ES-I3 (cell line): Measurements from ENCODE around the gene OBP2A.
"Not testable (repeated sequence)": the region's sequence is repeated elsewhere in the genome, so short reads cannot be mapped to it uniquely, and the experiment has no call there.

ENCODE experiments used
- H3K36me3 ChIP-seq: 2 replicates; pipeline ENCODE4 v1.6.1; 2013; ENCODE audit warnings: mild to moderate bottlenecking, low read length, control low read depth, moderate library complexity; ENCODE audit not compliant: insufficient read depth
- H3K4me1 ChIP-seq: 2 replicates; pipeline ENCODE4 v1.6.1; 2013; ENCODE audit warnings: mild to moderate bottlenecking, control low read depth, low read length; ENCODE audit not compliant: insufficient read depth
- H3K9ac ChIP-seq: 2 replicates; pipeline ENCODE4 v1.6.1; 2013; ENCODE audit warnings: low read depth, mild to moderate bottlenecking, low read length, moderate library complexity
- H3K9me3 ChIP-seq: 2 replicates; pipeline ENCODE4 v1.6.1; 2013; ENCODE audit warnings: mild to moderate bottlenecking, low read length, moderate library complexity; ENCODE audit not compliant: control insufficient read depth, insufficient read depth

The OBP2A gene

GRCh38 chr9:135526730-135527571 is 19.0 kb upstream of the OBP2A start:
- H3K36me3 ChIP-seq: no peaks in the 10 kb centered on the region
- no peaks in the 10 kb centered on the region for H3K9me3 ChIP-seq
- peaks cover 12% of the 10 kb centered on the region; the same call in 1 of the 2 replicates for H3K4me1 ChIP-seq
- peak overlapping the region; percentile 2; the same call in 1 of the 2 replicates for H3K9ac ChIP-seq

DNA sequence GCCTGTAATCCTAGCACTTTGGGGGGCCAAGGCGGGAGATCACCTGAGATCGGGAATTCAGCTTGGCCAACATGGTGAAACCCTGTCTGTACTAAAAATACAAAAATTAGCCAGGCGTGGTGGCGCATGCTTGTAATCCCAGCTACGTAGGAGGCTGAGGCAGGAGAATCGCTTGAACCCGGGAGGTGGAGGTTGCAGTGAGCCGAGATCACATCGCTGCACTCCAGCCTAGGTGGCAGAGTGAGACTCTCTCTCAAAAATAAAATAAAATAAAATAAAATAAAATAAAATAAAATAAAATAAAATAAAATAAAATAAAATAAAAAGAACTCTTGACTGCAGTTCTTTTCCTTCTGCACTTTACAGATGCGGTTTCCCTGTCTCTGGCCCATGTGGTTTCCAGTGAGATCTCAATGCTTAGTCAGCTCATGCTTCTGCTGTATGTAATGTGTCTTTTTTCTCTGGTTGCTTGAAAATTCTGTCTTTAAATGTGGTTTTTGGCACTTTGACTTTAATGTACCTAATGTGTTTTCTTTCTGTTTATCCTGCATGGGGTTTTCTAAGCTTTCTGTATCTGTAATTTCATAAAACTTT is 17.0 kb upstream of the OBP2A start:
- H3K4me1 ChIP-seq, H3K36me3 ChIP-seq, H3K9me3 ChIP-seq, H3K9ac ChIP-seq: not testable (repeated sequence)

DNA sequence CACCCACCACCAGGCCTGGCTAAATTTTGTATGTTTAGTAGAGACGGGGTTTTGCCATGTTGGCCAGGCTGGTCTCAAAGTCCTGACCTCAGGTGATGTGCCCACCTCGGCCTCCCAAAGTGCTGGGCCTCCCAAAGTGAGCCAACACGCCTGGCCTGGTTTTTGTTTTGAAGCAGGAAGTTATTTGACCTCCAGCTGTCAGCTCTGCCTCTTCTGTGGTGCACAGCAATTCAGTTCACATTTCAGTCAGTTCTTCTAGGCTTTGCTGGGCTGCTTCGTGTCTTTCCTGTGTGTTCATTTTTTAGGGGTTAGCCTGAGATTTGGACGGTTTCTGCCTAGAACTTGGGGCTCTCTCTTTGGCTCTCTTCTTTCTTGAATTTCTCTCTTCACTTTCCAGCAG is 15.8 kb upstream of the OBP2A start:
- peaks cover 6% of the 10 kb centered on the region; the same call in 1 of the 2 replicates for H3K4me1 ChIP-seq
- H3K36me3 ChIP-seq: no peaks in the 10 kb centered on the region
- H3K9ac ChIP-seq: no peak overlapping the region
- no peaks in the 10 kb centered on the region for H3K9me3 ChIP-seq

- H3K36me3 ChIP-seq: no peaks in the 10 kb centered on the region
- H3K9me3 ChIP-seq: no peaks in the 10 kb centered on the region
- peaks cover 6% of the 10 kb centered on the region; the same call in 1 of the 2 replicates for H3K4me1 ChIP-seq
- no peak overlapping the region for H3K9ac ChIP-seq
Observed at GRCh38 chr9:135531096-135531495, 14.8 kb upstream of the OBP2A start.

- Histone ChIP-seq H3K9ac (no peak overlapping the region), H3K36me3 (no peaks in the 10 kb centered on the region), H3K4me1 (no peaks in the 10 kb centered on the region), H3K9me3 (no peaks in the 10 kb centered on the region)
Observed at GRCh38 chr9:135533113-135533512, 12.8 kb upstream of the OBP2A start.

DNA sequence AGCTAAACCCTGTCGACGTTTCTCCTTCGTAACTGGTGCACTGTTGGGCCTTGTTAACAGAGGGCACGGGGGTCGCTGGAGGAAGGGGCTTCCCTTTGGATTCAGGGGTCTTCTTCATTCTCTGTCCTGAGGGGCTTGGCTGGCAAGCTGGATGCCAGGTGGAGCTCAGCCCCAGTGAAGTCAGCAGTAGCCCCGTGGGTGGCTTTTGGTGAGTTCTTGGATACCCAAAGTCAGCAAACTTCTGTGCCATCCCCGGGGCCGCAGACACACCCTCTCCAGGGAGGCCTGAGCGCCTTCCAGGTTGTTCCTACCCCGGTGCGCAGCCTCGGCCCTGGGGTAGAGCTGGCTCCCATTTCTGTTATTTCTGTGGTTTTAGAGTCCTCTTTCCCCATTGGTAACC is 12.3 kb upstream of the OBP2A start:
- Histone ChIP-seq H3K9ac (no peak overlapping the region), H3K36me3 (no peaks in the 10 kb centered on the region), H3K9me3 (no peaks in the 10 kb centered on the region), H3K4me1 (no peaks in the 10 kb centered on the region)

DNA sequence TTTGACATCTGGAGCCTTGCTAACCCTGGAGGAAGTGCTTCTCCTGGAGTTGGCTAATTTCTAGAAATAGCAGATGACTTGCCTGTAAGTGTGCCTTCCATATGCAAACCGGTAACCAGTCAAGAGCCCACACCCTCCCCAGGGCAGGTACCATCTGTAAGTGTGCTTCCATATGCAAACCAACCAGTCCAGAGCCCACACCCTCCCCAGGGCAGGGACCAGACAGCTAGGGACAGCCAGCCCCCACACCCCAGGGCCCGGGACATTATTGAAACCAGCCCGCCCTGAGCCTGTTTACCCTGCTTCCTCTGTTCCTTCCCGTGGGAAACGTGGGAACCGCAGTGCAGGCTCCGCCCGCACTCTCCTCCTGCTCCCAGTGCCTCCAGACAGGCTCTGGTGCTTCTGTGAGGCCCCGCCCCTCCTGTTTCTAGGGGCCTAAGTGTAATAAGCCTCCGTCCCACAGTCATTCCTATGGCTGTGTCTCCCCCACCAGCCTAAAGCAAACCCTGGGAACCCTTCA is 11.7 kb upstream of the OBP2A start:
- not testable (repeated sequence) for H3K36me3 ChIP-seq, H3K4me1 ChIP-seq, H3K9ac ChIP-seq, H3K9me3 ChIP-seq

- H3K9me3 ChIP-seq, H3K4me1 ChIP-seq, H3K9ac ChIP-seq, H3K36me3 ChIP-seq: not testable (repeated sequence)
Observed at GRCh38 chr9:135534826-135535225, 11.1 kb upstream of the OBP2A start.

DNA sequence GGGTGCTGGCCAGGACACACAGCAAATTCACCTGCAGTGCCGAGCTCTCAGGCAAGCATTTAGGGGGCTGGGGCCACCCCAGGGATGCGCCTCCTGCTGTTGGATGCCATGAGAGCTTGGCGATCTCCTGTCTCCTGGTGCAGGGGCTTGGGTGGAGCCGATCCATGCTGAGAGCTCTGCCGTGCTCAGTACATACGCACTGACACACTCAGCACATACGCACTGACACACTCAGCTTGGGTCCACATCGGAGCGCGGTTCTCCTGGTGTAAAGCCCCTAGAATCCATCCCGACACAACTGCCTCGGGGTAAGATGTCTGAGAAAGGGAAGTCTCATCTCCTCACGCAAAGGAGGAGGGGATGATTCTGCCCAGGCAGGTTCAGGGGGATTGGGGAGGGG is 10.3 kb upstream of the OBP2A start:
- H3K36me3 ChIP-seq, H3K9ac ChIP-seq, H3K9me3 ChIP-seq, H3K4me1 ChIP-seq: not testable (repeated sequence)

- Histone ChIP-seq H3K9ac (no peak overlapping the region), H3K4me1 (no peaks in the 10 kb centered on the region), H3K9me3 (no peaks in the 10 kb centered on the region), H3K36me3 (no peaks in the 10 kb centered on the region)
Observed at GRCh38 chr9:135536216-135536615, 9.7 kb upstream of the OBP2A start.

DNA sequence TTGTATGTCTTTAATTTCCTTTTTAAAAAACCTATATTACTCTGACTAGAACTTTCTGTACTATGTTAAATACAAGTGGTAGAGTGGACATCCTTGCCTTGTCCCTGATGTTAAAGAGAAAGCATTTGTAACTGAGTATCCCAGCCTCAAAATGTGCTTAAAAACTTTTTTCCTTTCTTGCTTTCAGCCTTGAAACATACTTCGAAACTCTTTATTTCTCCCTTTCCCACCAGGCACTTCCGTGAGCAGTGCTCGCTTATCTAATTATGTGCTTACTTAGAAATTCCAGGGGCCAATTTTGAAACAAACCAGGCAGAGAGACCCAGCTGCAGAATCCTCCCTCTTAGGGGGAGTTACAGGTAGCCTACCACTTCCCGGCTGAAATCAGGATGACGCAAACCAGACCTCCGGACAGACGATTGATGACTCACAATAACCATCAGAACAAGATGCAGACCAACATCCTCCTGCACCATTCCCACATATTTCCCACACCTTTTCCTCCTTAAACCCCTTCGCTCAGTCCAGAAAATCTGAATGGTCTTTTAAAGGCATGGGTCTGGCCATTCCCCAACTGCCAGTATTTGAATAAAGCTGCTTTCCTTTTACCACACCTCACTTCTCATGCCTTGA is 2.5 kb upstream of the OBP2A start:
- not testable (repeated sequence) for H3K4me1 ChIP-seq, H3K9ac ChIP-seq, H3K36me3 ChIP-seq, H3K9me3 ChIP-seq

GRCh38 chr9:135544981-135545635 is 818 bp upstream of the OBP2A start:
- H3K9me3 ChIP-seq: no peaks in the 10 kb centered on the region
- H3K36me3 ChIP-seq: no peaks in the 10 kb centered on the region
- no peak overlapping the region for H3K9ac ChIP-seq
- H3K4me1 ChIP-seq: no peaks in the 10 kb centered on the region

DNA sequence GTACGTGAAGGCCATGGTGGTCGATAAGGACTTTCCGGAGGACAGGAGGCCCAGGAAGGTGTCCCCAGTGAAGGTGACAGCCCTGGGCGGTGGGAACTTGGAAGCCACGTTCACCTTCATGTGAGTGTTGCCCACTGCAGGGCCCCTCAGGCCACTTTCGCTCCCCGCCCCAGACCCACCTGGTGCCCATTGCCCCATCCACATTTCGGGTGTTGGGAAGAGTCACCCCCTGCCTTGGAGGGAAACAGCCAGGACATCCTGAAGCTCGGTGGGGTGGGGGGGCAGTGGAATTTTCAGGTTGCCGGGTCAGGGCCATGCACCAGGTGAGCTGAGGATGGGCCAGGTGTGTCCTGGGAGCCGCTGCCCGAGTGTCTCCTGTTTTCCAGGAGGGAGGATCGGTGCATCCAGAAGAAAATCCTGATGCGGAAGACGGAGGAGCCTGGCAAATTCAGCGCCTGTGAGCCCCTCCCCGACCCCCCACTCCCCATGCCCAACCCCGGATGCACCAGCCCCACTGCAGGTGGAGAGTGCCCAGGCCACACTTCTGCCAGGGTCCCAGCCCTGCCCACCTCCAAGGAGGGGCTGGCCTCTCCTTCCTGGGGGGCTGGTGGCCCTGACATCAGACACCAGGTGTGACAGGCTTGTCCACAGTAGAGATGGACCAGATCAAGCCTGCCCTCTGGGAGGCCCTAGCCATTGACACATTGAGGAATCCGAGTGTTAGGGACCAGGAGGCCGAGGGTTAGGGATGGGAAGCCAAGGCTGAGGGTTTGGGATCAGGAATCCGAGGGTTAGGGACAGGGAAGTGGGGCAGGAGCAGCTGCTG is 1.1 kb downstream of the OBP2A start:
- H3K36me3 ChIP-seq, H3K4me1 ChIP-seq, H3K9me3 ChIP-seq, H3K9ac ChIP-seq: not testable (repeated sequence)
